Heart right ventricle (tissue), 16 donors: ENCODE measurements around the gene KXD1. TPM values are rescaled to one million over a fixed set of nuclear protein-coding genes. Genes with fewer than 3 reads are reported as not detected.
A peak's percentile ranks its signal among the peaks of the same experiment; 100 is the strongest.
"Not testable (repeated sequence)": the region's sequence is repeated elsewhere in the genome, so short reads cannot be mapped to it uniquely, and the experiment has no call there.

ENCODE experiments used
- ATAC-seq, 8 donors: fragments of 200-7000 bp; cut with Tn5 transposase; one replicate each; pipeline ENCODE4 v1.9.1; 2020; ENCODE audit warnings: mild to moderate bottlenecking in 8 of 8, moderate library complexity in 8 of 8, moderate number of reproducible peaks in 1 of 8
- DNase-seq, 2 donors: peaks; one replicate each; pipeline ENCODE4 v3.0.0-alpha.2; 2020
- H3K27ac ChIP-seq, 10 donors: fragments of 200-600 bp; sonication (generic) in 2 of 10; one replicate each; pipeline versions ENCODE4 v1.5.0 to v1.8.0; 2020 to 2022; ENCODE audit warnings: mild to moderate bottlenecking in 3 of 10
- H3K27me3 ChIP-seq, 7 donors: fragments of 200-600 bp; one replicate each; pipeline ENCODE4 v1.8.0; 2021 to 2022; ENCODE audit warnings: mild to moderate bottlenecking in 2 of 7
- H3K36me3 ChIP-seq, 9 donors: fragments of 200-600 bp; sonication (generic) in 1 of 9; one replicate each; pipeline versions ENCODE4 v1.5.0 to v1.8.0; 2020 to 2022; ENCODE audit warnings: mild to moderate bottlenecking in 2 of 9
- H3K4me1 ChIP-seq, 9 donors: fragments of 200-600 bp; sonication (generic) in 1 of 9; one replicate each; pipeline versions ENCODE4 v1.5.0 to v1.8.0; 2020 to 2022; ENCODE audit warnings: mild to moderate bottlenecking in 4 of 9
- H3K4me3 ChIP-seq, 10 donors: fragments of 200-600 bp; sonication (generic) in 2 of 10; one replicate each; pipeline versions ENCODE4 v1.5.0 to v1.8.0; 2020 to 2022; ENCODE audit warnings: mild to moderate bottlenecking in 7 of 10, moderate library complexity in 2 of 10
- H3K9me3 ChIP-seq, 11 donors: fragments of 200-600 bp in 10 of 11; sonication (generic) in 2 of 11; one replicate each; pipeline versions ENCODE4 v1.5.0 to v1.8.0; 2013 to 2022; ENCODE audit warnings: mild to moderate bottlenecking in 2 of 11, control low read depth in 1 of 11, moderate library complexity in 1 of 11
- CTCF ChIP-seq, 9 donors: fragments of 200-600 bp; sonication (generic) in 2 of 9; IDR thresholded peaks; one replicate each; pipeline versions ENCODE4 v1.5.0 to v1.8.0; 2021 to 2022; ENCODE audit warnings: antibody characterized with exemption in 9 of 9, mild to moderate bottlenecking in 5 of 9, moderate library complexity in 1 of 9
- WGBS, 2 donors: extraction: QIAGEN DNeasy Blood & Tissue Kit; methylation state at CpG; one replicate each; pipeline ENCODE4 v1.1.7; 2013; ENCODE audit warnings: inconsistent platforms in 1 of 2; 5-methylcytosine and 5-hydroxymethylcytosine counted together
- intact Hi-C, 10 donors: fragments of 100-400 bp; cut with DNase I; formaldehyde crosslinking; loops; one replicate each; pipeline versions ENCODE4 v1.11.1 to v1.14.2; 2022
- polyA plus RNA-seq, 2 donors: library from polyadenylated mRNA; stranded (reverse); fragments of 200-250 nt; gene quantifications; one replicate each; pipeline ENCODE4 v1.2.3, GENCODE V29; 2013
- total RNA-seq, 10 donors: library from RNA; stranded (reverse); fragmentation: NEBNext Ultra II Directional in 3 of 10; extraction: Animal tissue kit (Norgen Biotek cat#: 25700) in 3 of 10; gene quantifications; one replicate each; pipeline versions ENCODE4 v1.2.1 to v1.2.4, GENCODE V29; 2021 to 2023
- donor health status: Arrhythmogenic right ventricular cardiomyopathy.
- donor health status: ischemic (EF 13 %, LVEDD 7.1; RV severe dilation, severe dysfunction).
- donor health status: healthy with polysubstance abuse.
- donor health status: DM: no; HTN: yes; CAD: no.
- donor health status: DM: no; HTN: no; CAD: no.
- donor health status: ischemic (EF 25% LVEDD 6.9; RV normal size, moderate dysfunction).
- donor health status: ischemic (EF 25% LVEDD 5.7; RV mildly dilated, moderate dysfunction).
- donor health status: healthy.
- donor health status: DM: yes; HTN: yes; CAD: no.
- donor health status: Ischemic cardiomyopathy.
- donor health status: ischemic (EF 35%, LVEDD 5.7; RV mildly dilated, moderate dysfunction).
- donor health status: nonischemic (EF 11% LVEDD 7.7; RV severe dilation, severe dysfunction).
- donor health status: DM: yes; HTN: yes; CAD: no.
- donor health status: PGD.
- donor health status: ischemic (EF 29% LVEDD 5.4; RV normal size, mild dysfunction).
- donor health status: nonischemic (EF 23%, LVEDD 6.1; RV moderate dilation, normal function).

The KXD1 gene
- total and polyA plus RNA-seq, 12 donors, result 35.6 to 88.6 (median 45.6) TPM

GRCh38 chr19:18539372-18539771, 18.3 kb upstream of the KXD1 start:
- TF ChIP-seq CTCF (IDR thresholded peaks at IDR 0.05), result no peak
- 96% methylated on average over 19 of the region's 19 CpGs for WGBS, 2 donors
- no peak for ATAC-seq
- Histone ChIP-seq H3K4me1 (peaks cover 8 to 17% (median 16%) of the 10 kb centered on the region in 9 donors), H3K27me3 (no peaks in the 10 kb centered on the region), H3K36me3 (peaks cover 0 to 72% (median 45%) of the 10 kb centered on the region in 9 donors), H3K27ac (no peak overlapping the region), H3K4me3 (no peak overlapping the region), H3K9me3 (no peaks in the 10 kb centered on the region)
- no peak for DNase-seq
- intact Hi-C loops, result no loop called here

GRCh38 chr19:18540200-18540599, 17.5 kb upstream of the KXD1 start:
- DNase-seq, ATAC-seq: not testable (repeated sequence)
- 97 to 100% methylated on average over 1 of the region's 1 CpG for WGBS, 2 donors

DNA sequence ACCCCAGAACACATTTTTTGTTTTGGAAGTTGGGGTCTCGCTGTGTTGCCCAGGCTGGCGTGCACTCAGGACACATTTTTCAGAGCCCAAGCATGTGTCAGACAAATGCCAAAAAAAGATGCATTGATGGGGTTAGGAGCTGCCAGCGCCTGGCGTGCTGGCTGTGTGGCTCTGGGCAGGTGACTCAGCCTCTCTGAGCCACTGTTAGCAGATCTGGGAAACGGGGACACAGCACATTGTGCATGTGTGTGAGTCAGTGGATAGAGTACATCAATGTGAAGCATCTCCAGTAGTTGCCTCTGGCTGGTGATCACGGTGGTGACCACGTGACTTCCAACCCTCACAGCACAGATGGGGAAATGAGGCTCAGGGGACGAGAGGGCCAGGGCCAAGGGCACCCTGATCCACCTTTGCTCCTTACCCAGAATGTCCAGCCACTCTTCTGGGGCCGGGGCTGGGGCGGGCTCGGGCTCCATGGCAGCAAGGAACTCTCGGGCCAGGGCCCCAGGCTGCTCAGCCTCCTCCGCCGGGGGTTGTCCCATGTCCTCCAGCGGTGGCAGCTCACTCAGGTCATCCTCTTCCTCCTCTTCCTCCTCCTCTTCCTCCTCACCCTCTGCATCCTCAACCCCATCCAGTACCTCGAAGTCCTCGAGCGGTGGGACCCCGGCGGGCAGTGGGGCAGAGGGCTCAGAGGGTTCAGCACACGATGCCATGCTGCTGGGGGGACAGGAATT, 16.2 kb upstream of the KXD1 start:
- DNase-seq, result no peak
- peaks cover 8 to 20% (median 16%) of the 10 kb centered on the region in 9 donors for H3K4me1 ChIP-seq
- H3K27ac ChIP-seq, result peak overlapping the region in 2 of 10 donors; percentile 93 to 94
- ATAC-seq, result no peak
- WGBS, 2 donors, result 82 to 85% methylated on average over 21 of the region's 21 CpGs
- H3K36me3 ChIP-seq, result peaks cover 0 to 52% (median 36%) of the 10 kb centered on the region in 9 donors
- TF ChIP-seq CTCF (IDR thresholded peaks at IDR 0.05), result no peak
- no peaks in the 10 kb centered on the region for H3K9me3 ChIP-seq
- intact Hi-C loops, result no loop called here
- H3K27me3 ChIP-seq, result no peaks in the 10 kb centered on the region
- peak overlapping the region in 1 of 10 donors; percentile 67 for H3K4me3 ChIP-seq

More at GRCh38 chr19:18540200-18540599, 17.5 kb upstream of the KXD1 start:
- intact Hi-C loops, H3K27me3 ChIP-seq, H3K27ac ChIP-seq, H3K9me3 ChIP-seq, H3K4me3 ChIP-seq: not testable (repeated sequence)
- H3K36me3 ChIP-seq, result peaks cover 0 to 64% (median 45%) of the 10 kb centered on the region in 9 donors
- H3K4me1 ChIP-seq, result peaks cover 8 to 20% (median 16%) of the 10 kb centered on the region in 9 donors

DNA sequence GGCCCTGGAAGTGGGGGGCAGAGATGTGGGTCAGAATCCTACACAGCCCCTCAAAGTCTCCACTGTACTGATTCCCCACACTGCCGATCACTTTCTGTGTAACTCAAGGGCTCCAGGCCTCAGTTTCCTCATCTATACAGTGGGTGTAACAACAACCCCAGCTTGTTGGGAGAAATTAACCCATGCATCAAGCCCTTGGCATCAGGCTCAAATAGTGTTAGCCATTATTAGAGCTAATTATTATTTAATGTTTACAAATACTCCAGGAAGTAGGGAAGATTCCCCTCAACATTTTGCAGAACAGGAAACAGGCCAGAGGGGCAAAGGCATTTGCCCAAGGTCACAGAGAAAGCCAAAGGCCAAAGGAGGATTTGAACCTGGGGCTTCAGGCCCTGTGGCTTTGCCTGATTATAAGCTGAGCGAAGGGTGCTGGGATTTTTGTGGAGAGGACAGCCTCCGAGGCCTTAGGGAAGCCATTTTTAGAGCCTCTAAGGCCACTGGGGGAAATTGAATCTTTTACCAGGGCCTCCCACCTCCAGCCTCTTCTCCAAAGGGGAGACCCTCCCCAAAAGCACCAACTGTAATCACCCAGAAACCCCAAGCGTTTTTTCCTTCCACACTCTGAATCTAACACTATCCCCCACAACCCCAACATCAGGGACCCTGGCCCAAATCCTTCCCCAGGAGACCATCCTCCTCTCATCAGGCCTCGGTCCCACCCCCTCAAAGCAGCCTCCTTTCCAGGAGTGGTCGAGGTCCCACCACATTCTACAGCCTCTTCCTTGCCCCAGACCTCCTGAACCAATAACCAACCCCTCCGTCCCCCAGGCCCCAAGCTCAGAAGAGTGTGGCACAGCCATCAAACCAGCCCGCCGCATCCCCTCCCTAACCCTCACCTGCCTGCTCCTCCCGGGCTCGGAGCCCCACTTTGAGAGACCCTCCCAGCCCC, 15.4 kb upstream of the KXD1 start:
- Histone ChIP-seq H3K9me3 (no peaks in the 10 kb centered on the region), H3K4me3 (peak overlapping the region; percentile 26 to 85 (median 60)), H3K4me1 (peaks cover 8 to 20% (median 16%) of the 10 kb centered on the region in 9 donors), H3K36me3 (peaks cover 0 to 44% (median 28%) of the 10 kb centered on the region in 9 donors), H3K27ac (peak overlapping the region; percentile 78 to 94 (median 90)), H3K27me3 (no peaks in the 10 kb centered on the region)
- TF ChIP-seq CTCF (IDR thresholded peaks at IDR 0.05), result no peak
- DNase-seq, result no peak
- ATAC-seq, result peak in 5 of 8 donors; percentile 4 to 23 (median 15)
- intact Hi-C loops, result loop anchor here in 1 of 10 donors (2.0 kb wide), 1 partner anchor 19 kb away; the partner anchor contains the start of gene ELL
- WGBS, 2 donors, result 18 to 21% methylated on average over 11 of the region's 11 CpGs
